Fibroblast of lung (primary cell): ENCODE data around the gene SPTA1. TPM values are rescaled to one million over a fixed set of nuclear protein-coding genes. Genes with fewer than 3 reads are reported as not detected.

ENCODE experiments used
- DNase-seq, 2 donors: peaks; one replicate each; pipeline versions ENCODE4 v3.0.0 to v3.0.0-alpha.2; 2010; ENCODE audit warnings: low read depth in 2 of 2
- H2AFZ ChIP-seq: 2 replicates; pipeline ENCODE4 v1.5.1; 2012; ENCODE audit warnings: low read length, control low read depth, inconsistent platforms
- H3K27ac ChIP-seq: 2 replicates; pipeline ENCODE4 v1.5.1; 2011; ENCODE audit warnings: low read length, control low read depth; ENCODE audit not compliant: insufficient read depth
- H3K27me3 ChIP-seq: 2 replicates; pipeline ENCODE4 v1.5.1; 2011; ENCODE audit warnings: mild to moderate bottlenecking, low read length; ENCODE audit not compliant: control insufficient read depth, insufficient read depth
- H3K36me3 ChIP-seq: 2 replicates; pipeline ENCODE4 v1.5.1; 2011; ENCODE audit warnings: low read length; ENCODE audit not compliant: control insufficient read depth, insufficient read depth
- H3K4me1 ChIP-seq: 2 replicates; pipeline ENCODE4 v1.5.1; 2011; ENCODE audit warnings: low read length; ENCODE audit not compliant: control insufficient read depth, insufficient read depth; ENCODE audit errors: extremely low read depth
- H3K4me2 ChIP-seq: 2 replicates; pipeline ENCODE4 v1.5.1; 2011; ENCODE audit warnings: low read length, control low read depth; ENCODE audit not compliant: insufficient read depth; ENCODE audit errors: extremely low read depth
- H3K4me3 ChIP-seq, 4 experiments: fragments of 200-600 bp in 1 of 4; sonication (generic) in 1 of 4; replicated peaks in 1 of 4; 2 replicates each; pipeline ENCODE4 v1.5.1; 2011 to 2016; ENCODE audit warnings: low read length in 4 of 4, low read depth in 3 of 4, mild to moderate bottlenecking in 3 of 4, control low read depth in 2 of 4, inconsistent platforms in 1 of 4, mixed read lengths in 1 of 4; ENCODE audit not compliant: insufficient read depth in 1 of 4; ENCODE audit errors: control extremely low read depth in 1 of 4
- H3K79me2 ChIP-seq: 2 replicates; pipeline ENCODE4 v1.5.1; 2012; ENCODE audit warnings: mild to moderate bottlenecking, low read length, inconsistent platforms; ENCODE audit not compliant: control insufficient read depth, insufficient read depth
- H3K9ac ChIP-seq: 2 replicates; pipeline ENCODE4 v1.5.1; 2011; ENCODE audit warnings: mild to moderate bottlenecking, low read length, control low read depth; ENCODE audit not compliant: insufficient read depth
- H3K9me3 ChIP-seq: 2 replicates; pipeline ENCODE4 v1.5.1; 2012; ENCODE audit warnings: low read depth, low read length; ENCODE audit not compliant: control insufficient read depth, insufficient read depth
- H4K20me1 ChIP-seq: 2 replicates; pipeline ENCODE4 v1.5.1; 2011; ENCODE audit warnings: low read length; ENCODE audit not compliant: control insufficient read depth, insufficient read depth; ENCODE audit errors: extremely low read depth
- CTCF ChIP-seq, 2 donors: IDR thresholded peaks in 1 of 2; conservative IDR thresholded peaks in 1 of 2; 1 replicate in 1 of 2; 2 replicates in 1 of 2; pipeline ENCODE4 v1.5.1; 2011 to 2012; ENCODE audit warnings: low read length in 2 of 2, control low read depth in 1 of 2, inconsistent platforms in 1 of 2, low read depth in 1 of 2, mild to moderate bottlenecking in 1 of 2
- EZH2 ChIP-seq: IDR thresholded peaks from 2 replicates; pipeline ENCODE4 v1.5.1; 2012; ENCODE audit warnings: low read length, control low read depth, mild to moderate bottlenecking; ENCODE audit errors: missing control alignments
- polyA plus RNA-seq, 2 donors: library from polyadenylated mRNA; depleted of rRNA in 1 of 2; stranded (reverse) in 1 of 2; unstranded in 1 of 2; fragments of >200 nt; gene quantifications; 2 replicates each; pipeline ENCODE4 v1.2.1, GENCODE V29; 2011 to 2012; ENCODE audit warnings: missing spikeins in 1 of 2
- total RNA-seq: library from RNA; depleted of rRNA; stranded (reverse); fragments of >200 nt; gene quantifications from 2 replicates; pipeline ENCODE4 v1.2.1, GENCODE V29; 2014

SPTA1 gene
- total and polyA plus RNA-seq, 2 donors (not counting 1 experiment from before 2014, with no cell fraction given): 0.07 to 0.17 TPM

GRCh38 chr1:158687037-158687436 is 522 bp upstream of the SPTA1 start:
- Histone ChIP-seq H3K36me3 (no peaks in the 10 kb centered on the region), H3K4me1 (no peaks in the 10 kb centered on the region), H3K9ac (no peak overlapping the region), H4K20me1 (no peaks in the 10 kb centered on the region), H3K27me3 (no peaks in the 10 kb centered on the region), H2AFZ (no peak overlapping the region), H3K27ac (no peak overlapping the region), H3K4me3 (no peak overlapping the region), H3K9me3 (no peaks in the 10 kb centered on the region), H3K79me2 (no peaks in the 10 kb centered on the region), H3K4me2 (no peak overlapping the region)
- TF ChIP-seq EZH2: no peak
- TF ChIP-seq CTCF (conservative IDR thresholded peaks at IDR 0.05 in 1 of 2, IDR thresholded peaks at IDR 0.05 in 1 of 2; ENCODE audit: low read depth in 1 of 2, low read length in 2 of 2): no peak
- no peak for DNase-seq

GRCh38 chr1:158685085-158685484 is 1.4 kb downstream of the SPTA1 start:
- H3K36me3 ChIP-seq: no peaks in the 10 kb centered on the region
- H3K4me3 ChIP-seq: no peak overlapping the region
- TF ChIP-seq CTCF (conservative IDR thresholded peaks at IDR 0.05 in 1 of 2, IDR thresholded peaks at IDR 0.05 in 1 of 2; ENCODE audit: low read depth in 1 of 2, low read length in 2 of 2) (no peak), EZH2 (no peak)
- no peaks in the 10 kb centered on the region for H3K27me3 ChIP-seq
- no peaks in the 10 kb centered on the region for H3K9me3 ChIP-seq
- H3K79me2 ChIP-seq: no peaks in the 10 kb centered on the region
- H3K27ac ChIP-seq: no peak overlapping the region
- H3K4me1 ChIP-seq: no peaks in the 10 kb centered on the region
- H3K9ac ChIP-seq: no peak overlapping the region
- H4K20me1 ChIP-seq: no peaks in the 10 kb centered on the region
- no peak overlapping the region for H3K4me2 ChIP-seq
- H2AFZ ChIP-seq: no peak overlapping the region
- DNase-seq: no peak

- Histone ChIP-seq H3K9me3 (no peaks in the 10 kb centered on the region), H3K36me3 (no peaks in the 10 kb centered on the region), H3K9ac (no peak overlapping the region), H2AFZ (no peak overlapping the region), H4K20me1 (no peaks in the 10 kb centered on the region), H3K4me3 (no peak overlapping the region), H3K4me2 (no peak overlapping the region), H3K27me3 (no peaks in the 10 kb centered on the region), H3K79me2 (no peaks in the 10 kb centered on the region), H3K27ac (no peak overlapping the region), H3K4me1 (no peaks in the 10 kb centered on the region)
- no peak for DNase-seq
- TF ChIP-seq CTCF (conservative IDR thresholded peaks at IDR 0.05 in 1 of 2, IDR thresholded peaks at IDR 0.05 in 1 of 2; ENCODE audit: low read depth in 1 of 2, low read length in 2 of 2) (no peak), EZH2 (no peak)
Measured at GRCh38 chr1:158681606-158682005, 4.9 kb downstream of the SPTA1 start.
